Right renal pelvis (tissue), 4 donors: Measurements from ENCODE around the gene GDA. TPM values are rescaled to one million over a fixed set of nuclear protein-coding genes. Genes with fewer than 3 reads are reported as not detected.
"Not testable (repeated sequence)": the region's sequence is repeated elsewhere in the genome, so short reads cannot be mapped to it uniquely, and the experiment has no call there.

Experiments used
- DNase-seq, 4 donors: peaks; one replicate each; pipeline ENCODE4 v3.0.0-alpha.2; 2013; ENCODE audit warnings: low read depth in 4 of 4, low spot score in 3 of 4, missing footprints in 1 of 4
- polyA plus RNA-seq, 4 donors: library from polyadenylated mRNA; unstranded; fragments of 120-200 nt; gene quantifications; one replicate each; pipeline ENCODE4 v1.2.1, GENCODE V29; 2013; ENCODE audit not compliant: insufficient read length in 4 of 4

The GDA gene
- polyA plus RNA-seq, 4 donors: 0.27 to 0.58 (median 0.31) TPM

- DNase-seq: peak in 1 of 4 donors; percentile 5
These were observed 54.1 kb downstream of the GDA start for GRCh38 chr9:72203205-72203803.

GRCh38 chr9:72204062-72204461 is 54.8 kb downstream of the GDA start:
- no peak for DNase-seq

GRCh38 chr9:72205513-72205912 is 56.3 kb downstream of the GDA start:
- no peak for DNase-seq

GRCh38 chr9:72207278-72207677 is 58.0 kb downstream of the GDA start:
- no peak for DNase-seq

- no peak for DNase-seq
These were observed 61.3 kb downstream of the GDA start for GRCh38 chr9:72210522-72210921.

- no peak for DNase-seq
These were observed 61.8 kb downstream of the GDA start for GRCh38 chr9:72211047-72211446.

- no peak for DNase-seq
These were observed 64.7 kb downstream of the GDA start for GRCh38 chr9:72213906-72214305.

- no peak for DNase-seq
These were observed 68.1 kb downstream of the GDA start for GRCh38 chr9:72217306-72217842.

- DNase-seq: no peak
These were observed 71.3 kb downstream of the GDA start for GRCh38 chr9:72220589-72220988.

- DNase-seq: no peak
These were observed 77.0 kb downstream of the GDA start for GRCh38 chr9:72226146-72226812.

- no peak for DNase-seq
These were observed 79.0 kb downstream of the GDA start for GRCh38 chr9:72228282-72228681.

- DNase-seq: no peak
These were observed 83.5 kb downstream of the GDA start for GRCh38 chr9:72232778-72233177.

GRCh38 chr9:72247549-72247948 is 98.3 kb downstream of the GDA start:
- DNase-seq: no peak

- DNase-seq: no peak
These were observed 102.3 kb downstream of the GDA start for GRCh38 chr9:72251589-72251988.

GRCh38 chr9:72254901-72255545 is 105.8 kb downstream of the GDA start:
- DNase-seq: no peak

- no peak for DNase-seq
These were observed 106.3 kb downstream of the GDA start for GRCh38 chr9:72255569-72255968.

GRCh38 chr9:72256931-72257330 is 107.7 kb downstream of the GDA start:
- no peak for DNase-seq

- no peak for DNase-seq
These were observed 108.6 kb downstream of the GDA start for GRCh38 chr9:72257814-72258213.

- no peak for DNase-seq
These were observed 112.8 kb downstream of the GDA start for GRCh38 chr9:72262063-72262462.

- no peak for DNase-seq
These were observed 114.3 kb downstream of the GDA start for GRCh38 chr9:72263572-72263971.

GRCh38 chr9:72268961-72269360 is 119.7 kb downstream of the GDA start:
- DNase-seq: no peak

GRCh38 chr9:72270359-72270758 is 121.1 kb downstream of the GDA start:
- not testable (repeated sequence) for DNase-seq
